Endothelial cell of umbilical vein (primary cell): ENCODE results near the gene HADH. TPM values are rescaled to one million over a fixed set of nuclear protein-coding genes. Genes with fewer than 3 reads are reported as not detected.

Experiments used
- BruUV-seq: library from RNA; stranded (reverse); fragments of 400-500 nt; replicated peaks from 2 replicates; lab custom pipeline; 2021; lab: Mats Ljungman, UMichigan
- CTCF ChIA-PET: fragments of 300-600, 350-600 bp; sonication (Branson Sonifier 250); formaldehyde crosslinking; loops from one replicate; lab custom pipeline; 2021; ENCODE audit warnings: antibody characterized with exemption, inconsistent platforms; lab: Charles Lee
- POLR2A ChIA-PET: fragments of 300-600, 350-600 bp; sonication (Branson Sonifier 250); formaldehyde crosslinking; loops from one replicate; lab custom pipeline; 2021; ENCODE audit warnings: antibody characterized with exemption, inconsistent platforms; lab: Charles Lee
- DNase-seq: peaks from one replicate; pipeline ENCODE4 v3.0.0-alpha.2; 2011; ENCODE audit warnings: low read depth, low spot score
- FAIRE-seq: peaks from 2 replicates; lab custom pipeline; 2011; peaks lifted over from hg19 to GRCh38; lab: Jason Lieb, UNC
- H2AFZ ChIP-seq: 2 replicates; pipeline ENCODE4 v1.6.0; 2012; ENCODE audit warnings: low read depth, low read length, control low read depth, inconsistent platforms
- H3K27ac ChIP-seq: 2 replicates; pipeline ENCODE4 v1.5.1; 2011; ENCODE audit warnings: low read depth, mild to moderate bottlenecking, control low read depth, low read length, moderate library complexity; ENCODE audit not compliant: insufficient read depth
- H3K27me3 ChIP-seq, 2 experiments: 2 replicates each; pipeline versions ENCODE4 v1.6.0 to v1.6.1; 2011; ENCODE audit warnings: low read length in 2 of 2, mixed read lengths in 1 of 2; ENCODE audit not compliant: control insufficient read depth in 2 of 2, insufficient read depth in 2 of 2
- H3K36me3 ChIP-seq, 2 experiments: 2 replicates in 1 of 2; 3 replicates in 1 of 2; pipeline ENCODE4 v1.5.1; 2011; ENCODE audit warnings: low read length in 2 of 2, mild to moderate bottlenecking in 1 of 2, moderate library complexity in 1 of 2; ENCODE audit not compliant: control insufficient read depth in 2 of 2, insufficient read depth in 2 of 2; ENCODE audit errors: extremely low read depth in 1 of 2
- H3K4me1 ChIP-seq: 3 replicates; pipeline ENCODE4 v1.5.1; 2011; ENCODE audit warnings: mild to moderate bottlenecking, low read length; ENCODE audit not compliant: control insufficient read depth, insufficient read depth; ENCODE audit errors: extremely low read depth
- H3K4me2 ChIP-seq: 2 replicates; pipeline ENCODE4 v1.6.1; 2011; ENCODE audit warnings: low read length, control low read depth, mixed read lengths; ENCODE audit not compliant: insufficient read depth
- H3K4me3 ChIP-seq, 3 experiments: fragments of 200-600 bp in 1 of 3; sonication (generic), shearing (Covaris generic) in 1 of 3; replicated peaks in 1 of 3; 2 replicates each; pipeline ENCODE4 v1.5.1; 2011 to 2016; ENCODE audit warnings: control low read depth in 3 of 3, low read length in 3 of 3, mild to moderate bottlenecking in 2 of 3, inconsistent platforms in 1 of 3, low read depth in 1 of 3, moderate library complexity in 1 of 3; ENCODE audit not compliant: insufficient read depth in 1 of 3
- H3K79me2 ChIP-seq: 2 replicates; pipeline ENCODE4 v1.6.0; 2012; ENCODE audit warnings: low read length, inconsistent platforms; ENCODE audit not compliant: control insufficient read depth, insufficient read depth
- H3K9ac ChIP-seq: replicated peaks from 2 replicates; pipeline ENCODE3; 2011; ENCODE audit warnings: low read length, control low read depth; ENCODE audit not compliant: insufficient read depth; ENCODE audit errors: extremely low read depth
- H3K9me1 ChIP-seq: replicated peaks from 3 replicates; pipeline ENCODE4 v1.6.0; 2011; ENCODE audit warnings: mild to moderate bottlenecking, low read length; ENCODE audit not compliant: control insufficient read depth, insufficient read depth; ENCODE audit errors: extremely low read depth
- H3K9me3 ChIP-seq: replicated peaks from 2 replicates; pipeline ENCODE4 v1.5.1; 2012; ENCODE audit warnings: low read length, inconsistent platforms; ENCODE audit not compliant: control insufficient read depth, insufficient read depth
- H4K20me1 ChIP-seq: replicated peaks from 2 replicates; pipeline ENCODE3; 2011; ENCODE audit warnings: mild to moderate bottlenecking, low read length; ENCODE audit not compliant: control insufficient read depth, insufficient read depth; ENCODE audit errors: extremely low read depth
- EZH2 ChIP-seq: IDR thresholded peaks from 2 replicates; pipeline ENCODE4 v1.6.1; 2012; ENCODE audit warnings: borderline replicate concordance, low read depth, mild to moderate bottlenecking, moderate library complexity, low read length, inconsistent platforms; ENCODE audit not compliant: severe bottlenecking
- FOS ChIP-seq: IDR thresholded peaks from 2 replicates; pipeline ENCODE4 v1.6.1; 2011; ENCODE audit warnings: mild to moderate bottlenecking, low read length, moderate library complexity, borderline replicate concordance; ENCODE audit not compliant: insufficient read depth
- GATA2 ChIP-seq: IDR thresholded peaks from 2 replicates; pipeline ENCODE4 v1.7.0; 2011; ENCODE audit warnings: low read depth, mild to moderate bottlenecking, moderate library complexity, mixed read lengths, low read length; ENCODE audit not compliant: insufficient read length, insufficient read depth
- JUN ChIP-seq: IDR thresholded peaks from 2 replicates; pipeline ENCODE4 v1.6.1; 2011; ENCODE audit warnings: borderline replicate concordance, low read depth; ENCODE audit not compliant: insufficient read length, insufficient read depth
- MAX ChIP-seq: IDR thresholded peaks from 2 replicates; pipeline ENCODE4 v1.6.1; 2011; ENCODE audit not compliant: insufficient read depth, insufficient read length
- MYC ChIP-seq: IDR thresholded peaks from one replicate; pipeline ENCODE4 v1.6.1; 2011; ENCODE audit warnings: mild to moderate bottlenecking, low read depth, low read length
- POLR2A ChIP-seq: IDR thresholded peaks from 2 replicates; pipeline ENCODE4 v1.6.1; 2012; ENCODE audit warnings: low read depth, mild to moderate bottlenecking, control low read depth, low read length
- POLR2AphosphoS5 ChIP-seq: IDR thresholded peaks from 2 replicates; pipeline ENCODE4 v1.6.1; 2012; ENCODE audit warnings: low read depth, mild to moderate bottlenecking, control low read depth, low read length, moderate library complexity; ENCODE audit not compliant: insufficient read depth
- dilution Hi-C: fragments of 300-500 bp; cut with MboI; formaldehyde crosslinking; loops from one replicate; pipeline ENCODE4 v1.15.0; 2019; ENCODE audit warnings: low sequenced_read_pairs; ENCODE audit not compliant: extremely low pct_ligation_motif_present
- intact Hi-C: fragments of 100-400 bp; cut with micrococcal nuclease; formaldehyde crosslinking; loops from one replicate; pipeline ENCODE4 v1.10.0; 2022
- polyA plus RNA-seq, 4 experiments: library from polyadenylated mRNA; depleted of rRNA in 3 of 4; stranded (reverse) in 3 of 4; unstranded in 1 of 4; fragments of >200 nt; gene quantifications; 2 replicates each; pipeline versions ENCODE4 v1.2.1 to v1.2.3, GENCODE V29; 2011 to 2012; ENCODE audit warnings: missing spikeins in 1 of 4
- total RNA-seq: library from RNA; stranded (reverse); gene quantifications from 2 replicates; pipeline ENCODE4 v1.2.3, GENCODE V29; 2021
- TF ChIP-seq, protein P1 (sequence below), 2 donors: IDR thresholded peaks; 1 replicate in 1 of 2; 2 replicates in 1 of 2; pipeline ENCODE4 v1.5.1; 2011; ENCODE audit warnings: low read length in 2 of 2, mild to moderate bottlenecking in 2 of 2, moderate library complexity in 2 of 2, control low read depth in 1 of 2, inconsistent platforms in 1 of 2, low read depth in 1 of 2; ENCODE audit not compliant: insufficient read depth in 1 of 2; ENCODE audit errors: extremely low read depth in 1 of 2

Gene HADH
- total and polyA plus RNA-seq, 2 donors (not counting 3 experiments of a cell fraction or from before 2014, with no cell fraction given), result 19.2 to 20.3 TPM

DNA sequence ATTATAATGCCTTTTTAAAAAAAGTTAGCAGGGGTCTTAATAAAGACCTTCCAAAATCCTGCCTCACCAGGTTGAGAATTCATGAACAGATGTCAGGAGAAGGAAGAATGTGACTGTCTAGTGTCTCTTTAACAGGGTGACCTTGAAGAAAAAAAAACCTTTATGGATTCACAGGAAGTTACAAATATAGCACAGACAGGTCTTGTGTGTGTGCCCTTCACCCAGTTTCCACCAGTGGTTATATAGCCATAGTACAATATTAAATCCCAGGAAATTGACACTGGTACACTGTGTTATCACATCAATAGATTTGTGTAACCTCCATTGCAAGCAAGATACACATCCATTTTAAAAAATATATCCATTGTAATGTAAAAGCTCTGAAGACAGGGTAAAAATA lies 43.7 kb downstream of the HADH start:
- no peak overlapping the region for H3K9ac ChIP-seq
- H2AFZ ChIP-seq, result no peak overlapping the region
- H3K36me3 ChIP-seq, result no peaks in the 10 kb centered on the region
- no TSS peak for BruUV-seq
- ChIA-PET POLR2A (no interaction called here), CTCF (interaction anchor here (0.6 to 8.1 kb wide), 4 partner anchors 11 to 539 kb away, joined by 3 to 93 read pairs (median 4); no protein-coding TSS in a partner anchor)
- no peaks in the 10 kb centered on the region for H4K20me1 ChIP-seq
- H3K9me3 ChIP-seq, result no peaks in the 10 kb centered on the region
- no peak overlapping the region for H3K27ac ChIP-seq
- TF ChIP-seq MAX, result no peak
- TF ChIP-seq GATA2, result no peak
- TF ChIP-seq MYC, result no peak
- TF ChIP-seq POLR2A, result no peak
- no peak for TF ChIP-seq EZH2
- TF ChIP-seq FOS, result no peak
- TF ChIP-seq JUN, result no peak
- TF ChIP-seq, protein P1, sequence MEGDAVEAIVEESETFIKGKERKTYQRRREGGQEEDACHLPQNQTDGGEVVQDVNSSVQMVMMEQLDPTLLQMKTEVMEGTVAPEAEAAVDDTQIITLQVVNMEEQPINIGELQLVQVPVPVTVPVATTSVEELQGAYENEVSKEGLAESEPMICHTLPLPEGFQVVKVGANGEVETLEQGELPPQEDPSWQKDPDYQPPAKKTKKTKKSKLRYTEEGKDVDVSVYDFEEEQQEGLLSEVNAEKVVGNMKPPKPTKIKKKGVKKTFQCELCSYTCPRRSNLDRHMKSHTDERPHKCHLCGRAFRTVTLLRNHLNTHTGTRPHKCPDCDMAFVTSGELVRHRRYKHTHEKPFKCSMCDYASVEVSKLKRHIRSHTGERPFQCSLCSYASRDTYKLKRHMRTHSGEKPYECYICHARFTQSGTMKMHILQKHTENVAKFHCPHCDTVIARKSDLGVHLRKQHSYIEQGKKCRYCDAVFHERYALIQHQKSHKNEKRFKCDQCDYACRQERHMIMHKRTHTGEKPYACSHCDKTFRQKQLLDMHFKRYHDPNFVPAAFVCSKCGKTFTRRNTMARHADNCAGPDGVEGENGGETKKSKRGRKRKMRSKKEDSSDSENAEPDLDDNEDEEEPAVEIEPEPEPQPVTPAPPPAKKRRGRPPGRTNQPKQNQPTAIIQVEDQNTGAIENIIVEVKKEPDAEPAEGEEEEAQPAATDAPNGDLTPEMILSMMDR (IDR thresholded peaks at IDR 0.05; ENCODE audit: extremely low read depth in 1 of 2, insufficient read depth in 1 of 2, low read depth in 1 of 2, low read length in 2 of 2), result no peak
- no peak for TF ChIP-seq POLR2AphosphoS5
- H3K27me3 ChIP-seq, result no peaks in the 10 kb centered on the region
- dilution Hi-C loops (no loop called here), intact Hi-C loops (no loop called here)
- H3K9me1 ChIP-seq, result no peaks in the 10 kb centered on the region
- FAIRE-seq (no peak), DNase-seq (no peak)
- no peaks in the 10 kb centered on the region for H3K4me1 ChIP-seq
- no peak overlapping the region for H3K4me2 ChIP-seq
- no peak overlapping the region for H3K4me3 ChIP-seq
- no peaks in the 10 kb centered on the region for H3K79me2 ChIP-seq
